ENCODE data around the gene GRID2. TPM values are rescaled to one million over a fixed set of nuclear protein-coding genes. Genes with fewer than 3 reads are reported as not detected.

GRID2 gene
- total and polyA plus RNA-seq, 2 of the 4 experiments (the other 2 are of a cell fraction), result under 0.01 TPM; not detected in 1

DNA sequence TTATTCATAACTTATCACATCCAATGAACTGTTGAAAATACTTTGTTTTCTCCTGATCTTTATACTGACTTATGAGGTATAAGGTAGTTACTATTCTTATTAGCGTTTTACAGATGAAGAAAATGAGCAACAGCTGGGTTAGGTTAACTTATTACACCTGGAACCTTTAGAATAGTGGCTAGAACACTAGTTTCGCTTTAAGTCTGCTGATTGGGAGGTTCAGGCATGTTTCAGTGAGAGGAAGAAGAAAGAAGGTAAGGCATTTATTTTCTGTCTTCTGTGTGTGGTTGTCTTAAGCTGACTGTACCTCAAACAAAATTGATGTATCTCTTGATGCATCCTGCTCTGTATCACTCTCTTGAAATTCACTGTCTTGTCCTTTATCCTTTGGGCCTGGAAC is 302.5 kb downstream of the GRID2 start:
- Histone ChIP-seq H2AK9ac (replicated peaks; ENCODE audit: low read depth, low read length, poor library complexity) (no peak overlapping the region), H3K9me3 (ENCODE audit: control insufficient read depth, insufficient read depth, low read length) (no peaks in the 10 kb centered on the region), H3K18ac (ENCODE audit: low read depth, low read length) (no peak overlapping the region), H2BK120ac (ENCODE audit: low read depth, low read length) (no peak overlapping the region), H3K9me1 (ENCODE audit: insufficient read depth, low read length) (no peaks in the 10 kb centered on the region), H3K36me3 (ENCODE audit: control insufficient read depth, insufficient read depth, low read length) (no peaks in the 10 kb centered on the region), H4K8ac (ENCODE audit: low read depth in 2 of 2, low read length in 2 of 2) (no peak overlapping the region), H3K4me3 (ENCODE audit: insufficient read depth, low read depth, low read length) (no peak overlapping the region), H3K4me2 (ENCODE audit: low read depth, low read length) (no peak overlapping the region), H3K27ac (ENCODE audit: insufficient read depth, low read length) (no peak overlapping the region), H2BK15ac (ENCODE audit: low read depth, low read length) (no peak overlapping the region), H4K91ac (ENCODE audit: insufficient read depth, low read depth, low read length) (no peak overlapping the region), H4K5ac (ENCODE audit: low read depth, low read length) (no peak overlapping the region), H3K56ac (ENCODE audit: extremely low read depth, insufficient read depth, low read length) (no peak overlapping the region), H2BK5ac (ENCODE audit: low read depth, low read length, poor library complexity, severe bottlenecking) (no peak overlapping the region), H3K4me1 (ENCODE audit: control insufficient read depth, insufficient read depth, low read length) (no peaks in the 10 kb centered on the region), H4K20me1 (ENCODE audit: insufficient read depth, low read length) (no peaks in the 10 kb centered on the region), H3K14ac (replicated peaks; ENCODE audit: low read depth, low read length) (no peak overlapping the region), H2BK20ac (ENCODE audit: low read depth, low read length) (no peak overlapping the region), H3K9ac (ENCODE audit: low read depth, low read length) (no peak overlapping the region), H2AK5ac (ENCODE audit: low read depth, low read length) (no peak overlapping the region), H3K79me1 (ENCODE audit: low read depth in 1 of 2, low read length in 2 of 2) (no peaks in the 10 kb centered on the region), H3K27me3 (ENCODE audit: control insufficient read depth, insufficient read depth, low read length) (no peaks in the 10 kb centered on the region), H2AFZ (replicated peaks; ENCODE audit: low read length, poor library complexity) (no peak overlapping the region), H3K4ac (ENCODE audit: low read depth, low read length) (no peak overlapping the region), H3K23ac (ENCODE audit: low read depth, low read length) (no peak overlapping the region)
- intact Hi-C loops (cut with micrococcal nuclease) (no loop called here), dilution Hi-C loops (cut with HindIII; ENCODE audit: low sequenced_read_pairs, unreplicated experiment) (no loop called here), in situ Hi-C loops (cut with MboI; ENCODE audit: low sequenced_read_pairs) (no loop called here)
- ATAC-seq (ENCODE audit: low read depth) (no peak), DNase-seq (no peak)
- no CpG with 5 or more reads among the region's 2 CpGs for WGBS, 2 experiments (ENCODE audit: extremely low coverage in 2 of 2, insufficient read length in 1 of 2)
- POLR2A ChIA-PET (ENCODE audit: unreplicated experiment), result no interaction called here
- BruUV-seq (replicated peaks), result no TSS peak
- CTCF ChIA-PET, result interaction anchor here (1.6 kb wide), 1 partner anchor 13 kb away, joined by 3 read pairs; no protein-coding TSS in a partner anchor
- TF ChIP-seq CHD1 (IDR thresholded peaks at IDR 0.05; ENCODE audit: low read depth, low read length) (no peak), SMC3 (IDR thresholded peaks at IDR 0.05; ENCODE audit: low read depth, low read length) (no peak)
